GM21360 (cell line): ENCODE results near the gene ZNF214.

ENCODE experiments used
- ATAC-seq: cut with Tn5 transposase; IDR thresholded peaks from one replicate; pipeline ENCODE4 v1.9.1; 2021; ENCODE audit warnings: mild to moderate bottlenecking, moderate library complexity; ENCODE audit not compliant: unreplicated experiment

The ZNF214 gene

GRCh38 chr11:7020183-7020917, at the start of gene ZNF214, which contains the start of gene NLRP14:
ZNF214 (minus strand) TSS chr11:7020346; CDS start chr11:7002835, 17,511 bp downstream.
NLRP14 (plus strand) TSS chr11:7020479; CDS start chr11:7038587, 18,108 bp downstream.
- no peak for ATAC-seq

- no peak for ATAC-seq
These were observed 42.4 kb upstream of the ZNF214 start for GRCh38 chr11:7062534-7062933.

- no peak for ATAC-seq
These were observed 40.7 kb upstream of the ZNF214 start for GRCh38 chr11:7060868-7061267.

- no peak for ATAC-seq
These were observed 37.5 kb upstream of the ZNF214 start for GRCh38 chr11:7057641-7058040.

GRCh38 chr11:7056828-7057513, 36.8 kb upstream of the ZNF214 start:
- no peak for ATAC-seq

GRCh38 chr11:7050191-7050590, 30.0 kb upstream of the ZNF214 start:
- ATAC-seq: no peak

GRCh38 chr11:7046474-7047175, 26.5 kb upstream of the ZNF214 start:
- ATAC-seq: no peak

GRCh38 chr11:7034019-7034418, 13.9 kb upstream of the ZNF214 start:
- no peak for ATAC-seq

GRCh38 chr11:7032692-7033091, 12.5 kb upstream of the ZNF214 start:
- no peak for ATAC-seq

GRCh38 chr11:7031471-7031871, 11.3 kb upstream of the ZNF214 start:
- ATAC-seq: no peak

GRCh38 chr11:7030836-7031235, 10.7 kb upstream of the ZNF214 start:
- ATAC-seq: no peak

- ATAC-seq: no peak
These were observed 8.0 kb upstream of the ZNF214 start for GRCh38 chr11:7028141-7028540.

GRCh38 chr11:7021318-7021717, 1.2 kb upstream of the ZNF214 start:
- no peak for ATAC-seq

GRCh38 chr11:7019500-7020182, 505 bp downstream of the ZNF214 start:
- ATAC-seq: no peak

- no peak for ATAC-seq
These were observed 4.1 kb downstream of the ZNF214 start for GRCh38 chr11:7016011-7016410.

GRCh38 chr11:7014118-7014517, 6.0 kb downstream of the ZNF214 start:
- ATAC-seq: no peak

GRCh38 chr11:7004482-7004881, 15.7 kb downstream of the ZNF214 start:
- peak; percentile 82 for ATAC-seq

GRCh38 chr11:6995703-6996102, 24.4 kb downstream of the ZNF214 start:
- ATAC-seq: no peak

- ATAC-seq: no peak
These were observed 27.4 kb downstream of the ZNF214 start for GRCh38 chr11:6992457-6993417.

GRCh38 chr11:6992026-6992425, 28.1 kb downstream of the ZNF214 start:
- no peak for ATAC-seq
